ENCODE data around the gene GUCD1. TPM values are rescaled to one million over a fixed set of nuclear protein-coding genes. Genes with fewer than 3 reads are reported as not detected.

GUCD1 gene
- total RNA-seq, 1 experiment from 2014 or later = 48.7 TPM

- H3K27ac ChIP-seq (ENCODE audit: low read depth, low read length) = no peak overlapping the region
- H2AFZ ChIP-seq (ENCODE audit: low read depth, low read length, poor library complexity, severe bottlenecking) = no peak overlapping the region
- H3K36me3 ChIP-seq (ENCODE audit: control insufficient read depth in 1 of 2, insufficient read depth in 2 of 2, low read length in 2 of 2) = peaks cover 38% of the 10 kb centered on the region in 2 experiments
- peaks cover 6 to 10% of the 10 kb centered on the region in 2 experiments for H3K4me1 ChIP-seq (ENCODE audit: control insufficient read depth in 1 of 2, insufficient read depth in 2 of 2, low read length in 2 of 2)
- no peaks in the 10 kb centered on the region for H3K9me2 ChIP-seq (ENCODE audit: insufficient read depth)
- ChIA-PET CTCF (no interaction called here), POLR2A (no interaction called here), RAD21 (ENCODE audit: low non-redundant PET in 1 of 2, low total read pairs in 2 of 2, uncharacterized antibody in 2 of 2, unreplicated experiment in 2 of 2) (no interaction called here)
- H4K20me1 ChIP-seq (ENCODE audit: insufficient read depth) = peaks cover 17% of the 10 kb centered on the region; the same call in 1 of the 2 replicates
- H3K79me2 ChIP-seq (ENCODE audit: insufficient read depth, low read length) = peaks cover 95% of the 10 kb centered on the region
- BruUV-seq (replicated peaks) = no TSS peak
- no peak for ATAC-seq
- DNase-seq (ENCODE audit: low read depth, low spot score) = no peak
- no peak overlapping the region for H3K9ac ChIP-seq (ENCODE audit: low read length)
- H3K27me3 ChIP-seq (ENCODE audit: insufficient read depth, low read length) = no peaks in the 10 kb centered on the region
- H3K4me3 ChIP-seq (replicated peaks in 1 of 2; ENCODE audit: low read depth in 1 of 2, low read length in 2 of 2) = no peak overlapping the region
- H3K9me3 ChIP-seq (ENCODE audit: control insufficient read depth in 1 of 2, insufficient read depth in 1 of 2, low read depth in 1 of 2, low read length in 2 of 2) = no peaks in the 10 kb centered on the region
- no peak overlapping the region for H3K4me2 ChIP-seq (ENCODE audit: low read length)
- intact Hi-C loops (cut with micrococcal nuclease) = no loop called here
- TF ChIP-seq POLR2AphosphoS5 (IDR thresholded peaks at IDR 0.05; ENCODE audit: low read depth, low read length) (no peak), SIN3A (IDR thresholded peaks at IDR 0.05; ENCODE audit: low read depth) (no peak), JUND (IDR thresholded peaks at IDR 0.05) (no peak), TCF7L2 (IDR thresholded peaks at IDR 0.05; ENCODE audit: borderline replicate concordance, extremely low read depth, insufficient read depth, insufficient read length) (no peak), CTCF (IDR thresholded peaks at IDR 0.05 in 2 of 3, conservative IDR thresholded peaks at IDR 0.05 in 1 of 3; ENCODE audit: borderline replicate concordance in 1 of 3, insufficient read depth in 1 of 3, low read depth in 2 of 3, low read length in 2 of 3) (no peak), ATF3 (IDR thresholded peaks at IDR 0.05) (no peak), ZFX (IDR thresholded peaks at IDR 0.05) (no peak), CBX3 (IDR thresholded peaks at IDR 0.05; ENCODE audit: low read depth) (no peak), CEBPB (IDR thresholded peaks at IDR 0.05; ENCODE audit: low read depth) (no peak), MAX (IDR thresholded peaks at IDR 0.05) (no peak), EZH2phosphoT487 (IDR thresholded peaks at IDR 0.05; ENCODE audit: borderline replicate concordance) (no peak), SP1 (IDR thresholded peaks at IDR 0.05; ENCODE audit: low read depth) (no peak), EGR1 (IDR thresholded peaks at IDR 0.05; ENCODE audit: low read depth) (no peak), ZNF274 (IDR thresholded peaks at IDR 0.05; ENCODE audit: low read depth, low read length) (no peak), EZH2 (IDR thresholded peaks at IDR 0.05) (no peak), YY1 (IDR thresholded peaks at IDR 0.05; ENCODE audit: extremely low read depth, insufficient replicate concordance, low read depth, low read length) (no peak), RAD21 (IDR thresholded peaks at IDR 0.05; ENCODE audit: low read depth) (no peak), ELF1 (IDR thresholded peaks at IDR 0.05; ENCODE audit: borderline replicate concordance, low read depth) (no peak), SRF (IDR thresholded peaks at IDR 0.05; ENCODE audit: low read depth) (no peak)
These were observed 4.5 kb upstream of the GUCD1 start for GRCh38 chr22:24559471-24559870.
